Right lobe of liver (tissue), 4 donors: Measurements from ENCODE around the gene TMEM38B.

Source experiments
- CTCF ChIP-seq, 4 donors: fragments of 200-600 bp in 3 of 4; fragments of 450-650 bp in 1 of 4; IDR thresholded peaks; one replicate each; pipeline versions ENCODE4 v1.5.1 to v1.8.0; 2016 to 2022; ENCODE audit warnings: antibody characterized with exemption in 4 of 4, mild to moderate bottlenecking in 2 of 4
- POLR2A ChIP-seq: fragments of 450-650 bp; IDR thresholded peaks from one replicate; pipeline ENCODE4 v1.6.1; 2017; ENCODE audit warnings: antibody characterized with exemption, mild to moderate bottlenecking
- donor health status: DM: no; HTN: no; CAD: no.
- donor health status: DM: no; HTN: no; CAD: no.
- donor health status: DM: no; HTN: yes; CAD: no.

- TF ChIP-seq CTCF (IDR thresholded peaks at IDR 0.05) (no peak), POLR2A (no peak)
Observed at GRCh38 chr9:105678163-105678562, 16.2 kb upstream of the TMEM38B start.
